IMR-90 (cell line): ENCODE data around the gene SLC25A6. TPM values are rescaled to one million over a fixed set of nuclear protein-coding genes. Genes with fewer than 3 reads are reported as not detected.

Experiments used
- ATAC-seq: fragments of 200-7000 bp; cut with Tn5 transposase; 2 replicates; pipeline ENCODE4 v1.9.1; 2020; ENCODE audit warnings: low read depth, mild to moderate bottlenecking, moderate library complexity
- BruUV-seq: library from RNA; stranded (reverse); fragments of 400-500 nt; replicated peaks from 2 replicates; lab custom pipeline; 2021; lab: Mats Ljungman, UMichigan
- CTCF ChIA-PET: fragments of 300-600 bp; formaldehyde crosslinking; extraction: SDS; loops from one replicate; lab custom pipeline; 2021; ENCODE audit warnings: antibody characterized with exemption; lab: Yijun Ruan, JAX
- POLR2A ChIA-PET: fragments of 300-600 bp; sonication (Branson Sonifier 250); formaldehyde crosslinking; loops from one replicate; lab custom pipeline; 2022; ENCODE audit warnings: antibody characterized with exemption; ENCODE audit not compliant: unreplicated experiment; lab: Charles Lee
- DNase-seq: peaks from one replicate; pipeline ENCODE4 v3.0.0; 2013
- H2AFZ ChIP-seq: replicated peaks from 2 replicates; pipeline ENCODE3; 2013; ENCODE audit warnings: low read length, mild to moderate bottlenecking; ENCODE audit not compliant: poor library complexity
- H2AK5ac ChIP-seq: 2 replicates; pipeline ENCODE4 v1.6.1; 2013; ENCODE audit warnings: low read depth, low read length, inconsistent platforms
- H2AK9ac ChIP-seq: replicated peaks from 2 replicates; pipeline ENCODE3; 2013; ENCODE audit warnings: mild to moderate bottlenecking, low read depth, low read length, moderate library complexity; ENCODE audit not compliant: poor library complexity
- H2BK120ac ChIP-seq: 2 replicates; pipeline ENCODE4 v1.6.1; 2013; ENCODE audit warnings: low read depth, low read length, inconsistent platforms
- H2BK15ac ChIP-seq: 3 replicates; pipeline ENCODE4 v1.6.1; 2013; ENCODE audit warnings: low read depth, low read length, inconsistent platforms
- H2BK20ac ChIP-seq: 2 replicates; pipeline ENCODE4 v1.6.1; 2013; ENCODE audit warnings: low read depth, mild to moderate bottlenecking, inconsistent platforms, low read length, moderate library complexity
- H2BK5ac ChIP-seq: 2 replicates; pipeline ENCODE4 v1.6.1; 2013; ENCODE audit warnings: mild to moderate bottlenecking, low read depth, low read length, inconsistent platforms; ENCODE audit not compliant: poor library complexity, severe bottlenecking
- H3K14ac ChIP-seq: replicated peaks from 2 replicates; pipeline ENCODE4 v1.6.1; 2013; ENCODE audit warnings: low read depth, low read length, inconsistent platforms
- H3K18ac ChIP-seq: 2 replicates; pipeline ENCODE4 v1.6.1; 2013; ENCODE audit warnings: low read depth, low read length, control low read depth
- H3K23ac ChIP-seq: 2 replicates; pipeline ENCODE4 v1.6.1; 2013; ENCODE audit warnings: low read depth, low read length, inconsistent platforms
- H3K27ac ChIP-seq: 2 replicates; pipeline ENCODE4 v1.5.1; 2013; ENCODE audit warnings: mild to moderate bottlenecking, control low read depth, low read length; ENCODE audit not compliant: insufficient read depth
- H3K27me3 ChIP-seq: 2 replicates; pipeline ENCODE4 v1.6.1; 2013; ENCODE audit warnings: low read length; ENCODE audit not compliant: control insufficient read depth, insufficient read depth
- H3K36me3 ChIP-seq: 2 replicates; pipeline ENCODE4 v1.6.1; 2013; ENCODE audit warnings: low read length, mixed read lengths; ENCODE audit not compliant: control insufficient read depth, insufficient read depth
- H3K4ac ChIP-seq: 2 replicates; pipeline ENCODE4 v1.6.1; 2013; ENCODE audit warnings: low read depth, low read length, inconsistent platforms
- H3K4me1 ChIP-seq: 2 replicates; pipeline ENCODE4 v1.6.1; 2013; ENCODE audit warnings: low read length, mixed read lengths; ENCODE audit not compliant: control insufficient read depth, insufficient read depth
- H3K4me2 ChIP-seq: 2 replicates; pipeline ENCODE4 v1.6.1; 2013; ENCODE audit warnings: low read depth, mild to moderate bottlenecking, control low read depth, low read length, moderate library complexity
- H3K4me3 ChIP-seq: 2 replicates; pipeline ENCODE4 v1.5.1; 2013; ENCODE audit warnings: low read depth, mild to moderate bottlenecking, control low read depth, low read length, moderate library complexity; ENCODE audit not compliant: insufficient read depth
- H3K56ac ChIP-seq: 2 replicates; pipeline ENCODE4 v1.6.1; 2013; ENCODE audit warnings: low read length, inconsistent platforms; ENCODE audit not compliant: insufficient read depth; ENCODE audit errors: extremely low read depth
- H3K79me1 ChIP-seq, 2 experiments: 2 replicates each; pipeline ENCODE4 v1.6.1; 2013; ENCODE audit warnings: low read length in 2 of 2, inconsistent platforms in 1 of 2, low read depth in 1 of 2
- H3K9ac ChIP-seq: 2 replicates; pipeline ENCODE4 v1.6.1; 2013; ENCODE audit warnings: low read depth, low read length, control low read depth
- H3K9me1 ChIP-seq: 2 replicates; pipeline ENCODE4 v1.6.1; 2013; ENCODE audit warnings: low read length, inconsistent platforms; ENCODE audit not compliant: insufficient read depth
- H3K9me3 ChIP-seq: 2 replicates; pipeline ENCODE4 v1.6.1; 2013; ENCODE audit warnings: low read length; ENCODE audit not compliant: control insufficient read depth, insufficient read depth
- H4K20me1 ChIP-seq: 2 replicates; pipeline ENCODE4 v1.6.1; 2013; ENCODE audit warnings: low read length, inconsistent platforms; ENCODE audit not compliant: insufficient read depth
- H4K5ac ChIP-seq: 2 replicates; pipeline ENCODE4 v1.6.1; 2013; ENCODE audit warnings: mild to moderate bottlenecking, low read depth, low read length, control low read depth
- H4K8ac ChIP-seq, 2 experiments: 2 replicates each; pipeline ENCODE4 v1.6.1; 2013; ENCODE audit warnings: low read depth in 2 of 2, low read length in 2 of 2, control low read depth in 1 of 2, inconsistent platforms in 1 of 2
- H4K91ac ChIP-seq: 2 replicates; pipeline ENCODE4 v1.6.1; 2013; ENCODE audit warnings: low read depth, low read length, inconsistent platforms; ENCODE audit not compliant: insufficient read depth
- MAZ ChIP-seq: IDR thresholded peaks from 2 replicates; pipeline ENCODE4 v1.6.1; 2012; ENCODE audit warnings: low read depth, mild to moderate bottlenecking, low read length, improper control_type of control experiment, moderate library complexity, borderline replicate concordance
- whole genome bisulfite sequencing, 2 experiments: methylation state at CpG; one replicate each; pipeline versions ENCODE4 v1.1.5 to v1.1.7; 2013; ENCODE audit warnings: missing lambda C conversion rate in 2 of 2; ENCODE audit not compliant: insufficient read length in 1 of 2; ENCODE audit errors: extremely low coverage in 2 of 2; 5-methylcytosine and 5-hydroxymethylcytosine counted together
- dilution Hi-C: fragments of 300-500 bp; cut with HindIII; formaldehyde crosslinking; loops from one replicate; pipeline ENCODE4 v1.14.3; 2018; ENCODE audit warnings: low sequenced_read_pairs; ENCODE audit not compliant: unreplicated experiment
- in situ Hi-C: fragments of 300-500 bp; cut with MboI; formaldehyde crosslinking; loops from 3 replicates; pipeline ENCODE4 v1.14.3; 2019; ENCODE audit warnings: low sequenced_read_pairs, inconsistent platforms, mixed read lengths
- intact Hi-C: fragments of 100-400 bp; cut with micrococcal nuclease; formaldehyde crosslinking; loops from 2 replicates; pipeline ENCODE4 v1.10.0; 2022
- polyA plus RNA-seq, 3 experiments: library from polyadenylated mRNA; depleted of rRNA; stranded (reverse); fragments of >200 nt; gene quantifications; 2 replicates each; pipeline ENCODE4 v1.2.3, GENCODE V29; 2012; ENCODE audit warnings: low replicate concordance in 1 of 3
- total RNA-seq: library from RNA; depleted of rRNA; stranded (reverse); fragments of >200 nt; gene quantifications from 2 replicates; pipeline ENCODE4 v1.2.3, GENCODE V29; 2012

SLC25A6 gene
- total and polyA plus RNA-seq, 2 of the 4 experiments (the other 2 are of a cell fraction) = 166 to 565 TPM

- Histone ChIP-seq H3K9me1 (no peaks in the 10 kb centered on the region), H2AFZ (no peak overlapping the region), H3K27ac (no peak overlapping the region), H3K9me3 (peaks cover 11% of the 10 kb centered on the region), H2AK9ac (no peak overlapping the region), H3K79me1 (no peaks in the 10 kb centered on the region), H3K4me2 (no peak overlapping the region), H3K56ac (no peak overlapping the region), H4K91ac (no peak overlapping the region), H2BK5ac (no peak overlapping the region), H2AK5ac (no peak overlapping the region), H3K18ac (no peak overlapping the region), H3K4ac (no peak overlapping the region), H4K20me1 (no peaks in the 10 kb centered on the region), H4K8ac (no peak overlapping the region), H4K5ac (no peak overlapping the region), H2BK120ac (no peak overlapping the region), H3K14ac (no peak overlapping the region), H3K36me3 (peaks cover 9% of the 10 kb centered on the region), H3K23ac (no peak overlapping the region), H3K9ac (no peak overlapping the region), H3K4me1 (no peaks in the 10 kb centered on the region), H2BK15ac (no peak overlapping the region), H3K27me3 (no peaks in the 10 kb centered on the region), H2BK20ac (no peak overlapping the region), H3K4me3 (no peak overlapping the region)
- ATAC-seq = no peak
- POLR2A ChIA-PET = no interaction called here
- dilution Hi-C loops (no loop called here), in situ Hi-C loops (no loop called here), intact Hi-C loops (no loop called here)
- CTCF ChIA-PET = no interaction called here
- BruUV-seq = no TSS peak
- 93% methylated on average over 6 of the region's 10 CpGs; no CpG with 5 or more reads in 1 of the 2 experiments for WGBS, 2 experiments
- TF ChIP-seq MAZ = no peak
- DNase-seq = no peak
Observed at GRCh38 chrX:1357993-1358392, 33.9 kb downstream of the SLC25A6 start.
